Uterus (tissue), 2 donors: ENCODE results near the gene IFIT1B.

ENCODE experiments used
- POLR2A ChIP-seq, 2 donors: fragments of 450-650 bp; IDR thresholded peaks; one replicate each; pipeline ENCODE4 v1.6.1; 2016; ENCODE audit warnings: antibody characterized with exemption in 2 of 2, mild to moderate bottlenecking in 1 of 2, moderate library complexity in 1 of 2
- TF ChIP-seq, protein P1 (sequence below), 4 experiments: fragments of 200-600 bp in 2 of 4; fragments of 450-650 bp in 2 of 4; sonication (generic) in 2 of 4; IDR thresholded peaks; one replicate each; pipeline ENCODE4 v1.5.1; 2016 to 2019; ENCODE audit warnings: antibody characterized with exemption in 4 of 4, mild to moderate bottlenecking in 2 of 4, moderate library complexity in 1 of 4

DNA sequence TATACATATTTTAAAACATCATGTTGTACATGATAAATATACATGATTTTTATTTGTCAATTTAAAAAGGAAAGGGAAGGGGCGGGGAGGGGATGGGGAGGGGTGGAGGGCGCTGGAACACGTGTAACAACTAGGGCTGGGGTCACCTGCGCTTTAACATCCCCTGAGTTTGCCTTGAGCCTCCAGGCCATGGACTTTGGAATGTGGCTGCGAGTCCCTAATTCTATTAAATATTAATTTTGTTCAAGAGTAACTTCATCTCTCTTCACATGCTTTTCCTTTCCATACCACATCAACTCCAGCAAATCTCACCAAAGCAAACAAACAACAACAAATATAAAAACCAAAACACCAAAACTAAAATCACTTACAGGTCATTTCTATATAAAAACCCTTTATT lies 47.1 kb downstream of the IFIT1B start:
- TF ChIP-seq, protein P1, sequence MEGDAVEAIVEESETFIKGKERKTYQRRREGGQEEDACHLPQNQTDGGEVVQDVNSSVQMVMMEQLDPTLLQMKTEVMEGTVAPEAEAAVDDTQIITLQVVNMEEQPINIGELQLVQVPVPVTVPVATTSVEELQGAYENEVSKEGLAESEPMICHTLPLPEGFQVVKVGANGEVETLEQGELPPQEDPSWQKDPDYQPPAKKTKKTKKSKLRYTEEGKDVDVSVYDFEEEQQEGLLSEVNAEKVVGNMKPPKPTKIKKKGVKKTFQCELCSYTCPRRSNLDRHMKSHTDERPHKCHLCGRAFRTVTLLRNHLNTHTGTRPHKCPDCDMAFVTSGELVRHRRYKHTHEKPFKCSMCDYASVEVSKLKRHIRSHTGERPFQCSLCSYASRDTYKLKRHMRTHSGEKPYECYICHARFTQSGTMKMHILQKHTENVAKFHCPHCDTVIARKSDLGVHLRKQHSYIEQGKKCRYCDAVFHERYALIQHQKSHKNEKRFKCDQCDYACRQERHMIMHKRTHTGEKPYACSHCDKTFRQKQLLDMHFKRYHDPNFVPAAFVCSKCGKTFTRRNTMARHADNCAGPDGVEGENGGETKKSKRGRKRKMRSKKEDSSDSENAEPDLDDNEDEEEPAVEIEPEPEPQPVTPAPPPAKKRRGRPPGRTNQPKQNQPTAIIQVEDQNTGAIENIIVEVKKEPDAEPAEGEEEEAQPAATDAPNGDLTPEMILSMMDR (IDR thresholded peaks at IDR 0.05), result no peak
- TF ChIP-seq POLR2A (IDR thresholded peaks at IDR 0.05), result no peak
